Measurements from ENCODE around the gene PNPLA1. TPM values are rescaled to one million over a fixed set of nuclear protein-coding genes. Genes with fewer than 3 reads are reported as not detected.

The PNPLA1 gene
- total and polyA plus RNA-seq, 10 of the 15 experiments (the other 5 are each of a cell fraction or from before 2014, with no cell fraction given), result 0.04 TPM; not detected in 9

DNA sequence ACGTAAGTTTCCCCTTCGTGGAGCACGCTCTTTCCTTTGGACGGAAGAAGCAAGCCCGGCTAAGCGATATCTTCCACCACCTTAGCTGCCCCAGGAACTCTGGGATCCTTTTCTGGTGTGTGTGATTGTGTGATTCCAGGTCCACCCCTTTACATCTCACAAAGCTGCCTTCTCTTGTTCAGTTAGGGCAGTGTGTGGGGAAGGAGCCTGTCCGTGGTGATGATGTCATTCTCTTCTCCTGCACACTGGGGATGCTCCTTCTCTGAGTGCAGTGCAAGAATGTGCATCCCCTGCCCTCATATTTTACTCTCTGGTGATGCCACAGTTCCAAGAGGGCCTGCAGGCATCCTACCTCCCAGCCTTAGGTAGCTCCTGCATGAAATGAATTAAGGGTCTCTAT, 36.5 kb downstream of the PNPLA1 start:
- no peak for DNase-seq (ENCODE audit: low read depth, low spot score)
- Histone ChIP-seq H3K79me2 (ENCODE audit: control insufficient read depth, insufficient read depth, low read length) (no peaks in the 10 kb centered on the region), H3K4me2 (ENCODE audit: control insufficient read depth, insufficient read depth) (no peak overlapping the region), H4K20me1 (ENCODE audit: control insufficient read depth, insufficient read depth) (no peaks in the 10 kb centered on the region), H3K36me3 (ENCODE audit: control insufficient read depth in 2 of 2, insufficient read depth in 2 of 2, low read length in 1 of 2) (no peaks in the 10 kb centered on the region), H3K4me3 (no peak overlapping the region), H3K4me1 (ENCODE audit: control insufficient read depth, insufficient read depth, low read length) (peaks cover 8% of the 10 kb centered on the region), H3K9me3 (replicated peaks; ENCODE audit: control insufficient read depth, insufficient read depth, low read length) (no peaks in the 10 kb centered on the region; the same call in 2 of the 3 replicates), H2AFZ (ENCODE audit: control insufficient read depth, low read depth, low read length) (no peak overlapping the region), H3K27me3 (replicated peaks in 1 of 2; ENCODE audit: control insufficient read depth in 2 of 2, insufficient read depth in 2 of 2, low read length in 1 of 2) (no peaks in the 10 kb centered on the region), H3K27ac (ENCODE audit: control insufficient read depth, insufficient read depth) (no peak overlapping the region), H3K9ac (ENCODE audit: control insufficient read depth, insufficient read depth, low read length) (no peak overlapping the region)
- FAIRE-seq, result no peak
- intact Hi-C loops (cut with micrococcal nuclease; ENCODE audit: unreplicated experiment), result loop anchor here (10.0 kb wide), 1 partner anchor 182 kb away; no protein-coding TSS in a partner anchor
- ChIA-PET CTCF (interaction anchor here (1.4 to 15.8 kb wide), 4 partner anchors 9 to 53 kb away, joined by 4 to 313 read pairs (median 6); no protein-coding TSS in a partner anchor), POLR2A (interaction anchor here (0.8 to 2.8 kb wide), 2 partner anchors 29 to 52 kb away, joined by 4 to 18 read pairs; no protein-coding TSS in a partner anchor), SMC1A (ENCODE audit: uncharacterized antibody, unreplicated experiment) (interaction anchor here (2.3 to 11.4 kb wide), 2 partner anchors 30 to 56 kb away, joined by 7 to 188 read pairs; partner anchors contain the start of gene BNIP5), RAD21 (ENCODE audit: unreplicated experiment) (interaction anchor here (0.7 to 2.9 kb wide), 6 partner anchors 30 to 279 kb away, joined by 3 to 20 read pairs (median 7); partner anchors contain the start of genes BNIP5 and MAPK14)
- in situ Hi-C loops (cut with MboI), result no loop called here
- 77% methylated on average over 7 of the region's 7 CpGs for WGBS (ENCODE audit: insufficient coverage, insufficient replicate concordance, low lambda C conversion rate, missing lambda C conversion rate)
- BruUV-seq (replicated peaks), result no TSS peak
- TF ChIP-seq TARDBP (IDR thresholded peaks at IDR 0.05; ENCODE audit: borderline replicate concordance), result no peak
- ATAC-seq, result no peak

DNA sequence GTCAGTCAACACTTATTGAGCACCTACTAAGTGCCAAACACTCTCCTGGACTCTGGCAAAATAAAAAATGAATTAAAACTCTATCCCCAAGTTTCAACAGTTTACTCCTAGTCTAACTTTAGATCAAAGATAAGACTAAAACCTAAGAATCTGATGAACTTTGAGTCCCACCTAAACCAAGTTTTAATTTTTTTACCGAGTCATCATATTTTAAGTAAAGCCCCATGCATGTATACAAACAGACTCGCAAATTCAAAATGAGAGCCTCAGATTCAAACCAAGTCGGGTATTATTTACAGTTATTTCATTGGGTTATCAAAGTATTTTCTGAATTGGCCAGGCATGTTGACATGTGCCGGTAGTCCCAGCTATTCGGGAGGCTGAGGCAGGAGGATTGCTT, 38.7 kb downstream of the PNPLA1 start:
- no peak for TF ChIP-seq STAT3 (IDR thresholded peaks at IDR 0.05; ENCODE audit: low read depth, low read length)
- SMC1A ChIA-PET (ENCODE audit: uncharacterized antibody, unreplicated experiment), result interaction anchor here (1.2 to 11.4 kb wide), 3 partner anchors 26 to 54 kb away, joined by 3 to 188 read pairs (median 41); no protein-coding TSS in a partner anchor
- DNase-seq (ENCODE audit: low read depth, low spot score), result no peak
- no peak for ATAC-seq
- POLR2A ChIA-PET, result no interaction called here
- no peak for FAIRE-seq
- intact Hi-C loops (cut with micrococcal nuclease; ENCODE audit: unreplicated experiment), result loop anchor here (10.0 kb wide), 1 partner anchor 184 kb away; no protein-coding TSS in a partner anchor
- Histone ChIP-seq H2AFZ (ENCODE audit: control insufficient read depth, low read depth, low read length) (no peak overlapping the region), H3K27me3 (replicated peaks in 1 of 2; ENCODE audit: control insufficient read depth in 2 of 2, insufficient read depth in 2 of 2, low read length in 1 of 2) (no peaks in the 10 kb centered on the region), H3K4me1 (ENCODE audit: control insufficient read depth, insufficient read depth, low read length) (peaks cover 21% of the 10 kb centered on the region), H3K79me2 (ENCODE audit: control insufficient read depth, insufficient read depth, low read length) (no peaks in the 10 kb centered on the region), H3K36me3 (ENCODE audit: control insufficient read depth in 2 of 2, insufficient read depth in 2 of 2, low read length in 1 of 2) (no peaks in the 10 kb centered on the region), H3K4me2 (ENCODE audit: control insufficient read depth, insufficient read depth) (no peak overlapping the region), H3K4me3 (no peak overlapping the region), H3K9me3 (replicated peaks; ENCODE audit: control insufficient read depth, insufficient read depth, low read length) (no peaks in the 10 kb centered on the region; the same call in 2 of the 3 replicates), H4K20me1 (ENCODE audit: control insufficient read depth, insufficient read depth) (no peaks in the 10 kb centered on the region), H3K9ac (ENCODE audit: control insufficient read depth, insufficient read depth, low read length) (no peak overlapping the region), H3K27ac (ENCODE audit: control insufficient read depth, insufficient read depth) (no peak overlapping the region)
- RAD21 ChIA-PET (ENCODE audit: unreplicated experiment), result interaction anchor here (1.1 to 2.4 kb wide), 2 partner anchors 50 kb away, joined by 5 to 6 read pairs; no protein-coding TSS in a partner anchor
- 88% methylated on average over 5 of the region's 5 CpGs for WGBS (ENCODE audit: insufficient coverage, insufficient replicate concordance, low lambda C conversion rate, missing lambda C conversion rate)
- no TSS peak for BruUV-seq (replicated peaks)
- in situ Hi-C loops (cut with MboI), result no loop called here
- CTCF ChIA-PET, result interaction anchor here (0.5 to 15.8 kb wide), 4 partner anchors 32 to 93 kb away, joined by 3 to 313 read pairs (median 4); no protein-coding TSS in a partner anchor
